ENCODE results near the gene BAHCC1. TPM values are rescaled to one million over a fixed set of nuclear protein-coding genes. Genes with fewer than 3 reads are reported as not detected.

The BAHCC1 gene
- total RNA-seq, 1 experiment from 2014 or later = 3.1 TPM

DNA sequence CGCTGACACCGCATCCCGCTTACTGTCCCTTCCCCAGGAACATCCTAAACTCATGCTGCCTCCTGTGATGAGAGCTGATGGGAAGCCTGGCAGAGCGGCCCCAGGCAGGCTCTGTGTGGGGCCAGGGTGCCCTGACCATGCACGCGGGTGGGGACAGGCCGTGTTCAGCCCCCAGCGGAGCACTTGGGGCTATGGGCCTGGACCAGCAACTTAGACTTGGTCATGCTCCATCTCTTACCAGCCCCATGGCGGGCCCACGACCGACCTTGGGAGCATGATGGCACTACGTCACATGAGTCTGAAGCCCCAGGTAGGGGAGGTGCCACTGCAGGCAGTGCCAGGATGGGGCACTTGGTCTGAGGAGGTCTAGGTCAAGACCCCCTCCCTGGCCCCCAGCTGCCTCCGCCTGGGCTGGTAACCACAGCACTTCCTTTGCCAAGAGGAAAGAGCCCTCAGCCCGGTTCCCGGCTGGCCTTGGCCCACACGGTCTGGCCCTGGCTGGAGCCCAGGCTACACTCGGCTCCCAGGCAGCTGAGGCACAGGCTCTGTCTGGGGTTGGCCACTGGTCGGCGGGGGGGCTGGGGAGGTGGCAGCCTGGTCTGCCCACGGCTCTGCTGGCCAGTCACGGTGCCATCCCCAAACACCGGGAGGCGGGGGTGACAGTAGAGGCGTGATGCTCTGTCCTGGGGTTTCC, 25.7 kb downstream of the BAHCC1 start:
- WGBS (ENCODE audit: extremely low coverage, insufficient read length, low lambda C conversion rate) = no CpG with 5 or more reads among the region's 24 CpGs
- no peaks in the 10 kb centered on the region; the same call in 1 of the 2 replicates for H3K27me3 Mint-ChIP-seq (ENCODE audit: low read depth)

More for the DNA sequence above, 25.7 kb downstream of the BAHCC1 start:
- Mint-ChIP-seq H3K9me3 (no peaks in the 10 kb centered on the region; a peak in 1 of 5 replicates), H3K4me1 (peaks cover 0 to 2% of the 10 kb centered on the region in 2 experiments; a peak in 2 of 4 replicates), H3K4me3 (no peak overlapping the region), H3K36me3 (ENCODE audit: insufficient read depth in 1 of 3, low read depth in 3 of 3) (no peaks in the 10 kb centered on the region), H3K27ac (no peak overlapping the region)
- Histone ChIP-seq H4K20me1 (ENCODE audit: control insufficient read depth, insufficient read depth, insufficient read length) (no peaks in the 10 kb centered on the region), H2BK12ac (ENCODE audit: insufficient read length, low read depth, low read length) (no peak overlapping the region), H3K14ac (ENCODE audit: insufficient read depth, low read length) (no peak overlapping the region; the same call in 1 of the 2 replicates), H4K91ac (ENCODE audit: insufficient read length, low read depth, low read length) (no peak overlapping the region), H3K4me1 (ENCODE audit: insufficient read depth, low read length) (no peaks in the 10 kb centered on the region), H2BK5ac (ENCODE audit: insufficient read length, low read length) (no peak overlapping the region), H3K79me1 (ENCODE audit: insufficient read depth, low read depth, low read length, poor library complexity, severe bottlenecking) (no peaks in the 10 kb centered on the region), H3K9me3 (ENCODE audit: control insufficient read depth, low read depth, low read length) (no peaks in the 10 kb centered on the region), H3K4me2 (ENCODE audit: insufficient read depth, insufficient read length, low read length) (no peak overlapping the region), H2AFZ (ENCODE audit: low read length) (no peak overlapping the region), H2BK15ac (ENCODE audit: low read depth, low read length) (no peak overlapping the region), H4K5ac (ENCODE audit: insufficient read length, low read depth, low read length) (no peak overlapping the region), H3K23me2 (ENCODE audit: insufficient read length, low read depth, low read length, poor library complexity, severe bottlenecking) (peaks cover 4% of the 10 kb centered on the region), H3K27me3 (ENCODE audit: insufficient read depth, low read length) (no peaks in the 10 kb centered on the region), H4K8ac (replicated peaks; ENCODE audit: insufficient read length, low read depth, low read length) (no peak overlapping the region), H3K18ac (ENCODE audit: insufficient read length, low read depth, low read length) (no peak overlapping the region), H2BK20ac (ENCODE audit: low read depth, low read length, poor library complexity, severe bottlenecking) (no peak overlapping the region), H3K9ac (ENCODE audit: extremely low read depth, insufficient read length, low read length) (no peak overlapping the region), H2BK120ac (ENCODE audit: low read depth, low read length, poor library complexity, severe bottlenecking) (no peak overlapping the region), H2AK5ac (ENCODE audit: insufficient read length, low read length) (no peak overlapping the region), H3K4ac (ENCODE audit: low read depth, low read length) (no peak overlapping the region), H3K27ac (ENCODE audit: insufficient read length, low read depth, low read length) (no peak overlapping the region), H3T11ph (ENCODE audit: low read length) (no peak overlapping the region), H3K79me2 (ENCODE audit: insufficient read depth, low read length) (no peaks in the 10 kb centered on the region), H3K23ac (ENCODE audit: insufficient read length, low read depth, low read length) (no peak overlapping the region), H3K56ac (ENCODE audit: insufficient read length, low read depth, low read length) (no peak overlapping the region)
- DNase-seq = no peak
- TF ChIP-seq, protein P1, sequence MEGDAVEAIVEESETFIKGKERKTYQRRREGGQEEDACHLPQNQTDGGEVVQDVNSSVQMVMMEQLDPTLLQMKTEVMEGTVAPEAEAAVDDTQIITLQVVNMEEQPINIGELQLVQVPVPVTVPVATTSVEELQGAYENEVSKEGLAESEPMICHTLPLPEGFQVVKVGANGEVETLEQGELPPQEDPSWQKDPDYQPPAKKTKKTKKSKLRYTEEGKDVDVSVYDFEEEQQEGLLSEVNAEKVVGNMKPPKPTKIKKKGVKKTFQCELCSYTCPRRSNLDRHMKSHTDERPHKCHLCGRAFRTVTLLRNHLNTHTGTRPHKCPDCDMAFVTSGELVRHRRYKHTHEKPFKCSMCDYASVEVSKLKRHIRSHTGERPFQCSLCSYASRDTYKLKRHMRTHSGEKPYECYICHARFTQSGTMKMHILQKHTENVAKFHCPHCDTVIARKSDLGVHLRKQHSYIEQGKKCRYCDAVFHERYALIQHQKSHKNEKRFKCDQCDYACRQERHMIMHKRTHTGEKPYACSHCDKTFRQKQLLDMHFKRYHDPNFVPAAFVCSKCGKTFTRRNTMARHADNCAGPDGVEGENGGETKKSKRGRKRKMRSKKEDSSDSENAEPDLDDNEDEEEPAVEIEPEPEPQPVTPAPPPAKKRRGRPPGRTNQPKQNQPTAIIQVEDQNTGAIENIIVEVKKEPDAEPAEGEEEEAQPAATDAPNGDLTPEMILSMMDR (conservative IDR thresholded peaks at IDR 0.05) = no peak
